Stimulated activated CD4-positive, alpha-beta T cell treated with anti-CD3 and anti-CD28 coated beads, Interleukin-15, amount 100 ng/mL, for 24 hours (primary cell): ENCODE measurements around the gene ARHGEF10L.
A peak's percentile ranks its signal among the peaks of the same experiment; 100 is the strongest.

Experiments
- DNase-seq: peaks from one replicate; pipeline ENCODE4 v3.0.0-alpha.2; 2020

Gene ARHGEF10L

GRCh38 chr1:17596186-17596585, 56.7 kb downstream of the ARHGEF10L start:
- DNase-seq = no peak

- no peak for DNase-seq
Measured at GRCh38 chr1:17596651-17597509, 57.4 kb downstream of the ARHGEF10L start.

- no peak for DNase-seq
Measured at GRCh38 chr1:17597651-17598050, 58.2 kb downstream of the ARHGEF10L start.

GRCh38 chr1:17598251-17598650, 58.8 kb downstream of the ARHGEF10L start:
- DNase-seq = no peak

- DNase-seq = no peak
Measured at GRCh38 chr1:17599291-17599953, 59.9 kb downstream of the ARHGEF10L start.

GRCh38 chr1:17599954-17600300, 60.4 kb downstream of the ARHGEF10L start:
- DNase-seq = no peak

- no peak for DNase-seq
Measured at GRCh38 chr1:17600321-17600720, 60.8 kb downstream of the ARHGEF10L start.

- no peak for DNase-seq
Measured at GRCh38 chr1:17601643-17602382, 62.3 kb downstream of the ARHGEF10L start.

- DNase-seq = no peak
Measured at GRCh38 chr1:17603091-17603841, 63.8 kb downstream of the ARHGEF10L start.

GRCh38 chr1:17605582-17606344, 66.3 kb downstream of the ARHGEF10L start:
- DNase-seq = no peak

GRCh38 chr1:17606826-17607440, 67.4 kb downstream of the ARHGEF10L start:
- peak; percentile 70 for DNase-seq

GRCh38 chr1:17607644-17608581, 68.4 kb downstream of the ARHGEF10L start:
- no peak for DNase-seq

GRCh38 chr1:17609529-17609928, 70.0 kb downstream of the ARHGEF10L start:
- no peak for DNase-seq

GRCh38 chr1:17610085-17610484, 70.6 kb downstream of the ARHGEF10L start:
- DNase-seq = no peak

- no peak for DNase-seq
Measured at GRCh38 chr1:17610713-17611112, 71.2 kb downstream of the ARHGEF10L start.

- no peak for DNase-seq
Measured at GRCh38 chr1:17611991-17612390, 72.5 kb downstream of the ARHGEF10L start.

GRCh38 chr1:17612831-17613230, 73.3 kb downstream of the ARHGEF10L start:
- DNase-seq = no peak

- no peak for DNase-seq
Measured at GRCh38 chr1:17614586-17614985, 75.1 kb downstream of the ARHGEF10L start.

GRCh38 chr1:17615157-17615556, 75.7 kb downstream of the ARHGEF10L start:
- no peak for DNase-seq

GRCh38 chr1:17615959-17616358, 76.5 kb downstream of the ARHGEF10L start:
- DNase-seq = no peak
